ENCODE measurements around the gene EPSTI1. TPM values are rescaled to one million over a fixed set of nuclear protein-coding genes. Genes with fewer than 3 reads are reported as not detected.

The EPSTI1 gene
- total RNA-seq, 4 donors from 2014 or later, result 3.8 to 12.8 (median 6.0) TPM

GRCh38 chr13:43005460-43006236 lies 13.6 kb upstream of the EPSTI1 start:
- TF ChIP-seq, protein P1, sequence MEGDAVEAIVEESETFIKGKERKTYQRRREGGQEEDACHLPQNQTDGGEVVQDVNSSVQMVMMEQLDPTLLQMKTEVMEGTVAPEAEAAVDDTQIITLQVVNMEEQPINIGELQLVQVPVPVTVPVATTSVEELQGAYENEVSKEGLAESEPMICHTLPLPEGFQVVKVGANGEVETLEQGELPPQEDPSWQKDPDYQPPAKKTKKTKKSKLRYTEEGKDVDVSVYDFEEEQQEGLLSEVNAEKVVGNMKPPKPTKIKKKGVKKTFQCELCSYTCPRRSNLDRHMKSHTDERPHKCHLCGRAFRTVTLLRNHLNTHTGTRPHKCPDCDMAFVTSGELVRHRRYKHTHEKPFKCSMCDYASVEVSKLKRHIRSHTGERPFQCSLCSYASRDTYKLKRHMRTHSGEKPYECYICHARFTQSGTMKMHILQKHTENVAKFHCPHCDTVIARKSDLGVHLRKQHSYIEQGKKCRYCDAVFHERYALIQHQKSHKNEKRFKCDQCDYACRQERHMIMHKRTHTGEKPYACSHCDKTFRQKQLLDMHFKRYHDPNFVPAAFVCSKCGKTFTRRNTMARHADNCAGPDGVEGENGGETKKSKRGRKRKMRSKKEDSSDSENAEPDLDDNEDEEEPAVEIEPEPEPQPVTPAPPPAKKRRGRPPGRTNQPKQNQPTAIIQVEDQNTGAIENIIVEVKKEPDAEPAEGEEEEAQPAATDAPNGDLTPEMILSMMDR (IDR thresholded peaks at IDR 0.05), result no peak
- TF ChIP-seq POLR2A (IDR thresholded peaks at IDR 0.05), result no peak
- Histone ChIP-seq H3K4me1 (peaks cover 17 to 36% of the 10 kb centered on the region in 2 donors), H3K27ac (peak overlapping the region; percentile 74 to 90 (median 84)), H3K9me3 (no peaks in the 10 kb centered on the region), H3K27me3 (no peaks in the 10 kb centered on the region), H3K4me3 (replicated peaks in 1 of 3) (no peak overlapping the region), H3K36me3 (no peaks in the 10 kb centered on the region)
- 98% methylated on average over 3 of the region's 3 CpGs for WGBS, 2 donors
- intact Hi-C loops (cut with DNase I), result no loop called here
- DNase-seq, result no peak

DNA sequence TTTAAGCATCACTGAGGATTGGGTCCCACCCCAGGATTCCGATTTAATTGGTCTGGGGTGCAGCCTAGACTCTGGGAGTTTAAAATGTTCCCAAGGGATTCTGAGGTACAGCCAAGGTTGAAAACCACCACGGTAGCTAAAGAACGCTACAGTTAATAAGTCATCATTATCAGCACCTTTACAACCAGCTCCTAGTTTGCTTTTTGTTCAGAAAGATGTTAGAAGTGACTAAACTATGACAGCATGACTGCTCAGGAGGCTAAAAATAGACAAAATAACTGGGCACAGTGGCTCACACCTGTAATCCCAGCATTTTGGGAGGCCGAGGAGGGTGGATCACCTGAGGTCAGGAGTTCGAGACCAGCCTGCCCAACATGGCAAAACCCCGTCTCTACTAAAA lies 11.7 kb upstream of the EPSTI1 start:
- TF ChIP-seq, protein P1 (IDR thresholded peaks at IDR 0.05), result no peak
- TF ChIP-seq POLR2A (IDR thresholded peaks at IDR 0.05), result no peak
- peaks cover 17 to 36% of the 10 kb centered on the region in 2 donors for H3K4me1 ChIP-seq
- intact Hi-C loops (cut with DNase I), result no loop called here
- no peaks in the 10 kb centered on the region for H3K27me3 ChIP-seq
- no peak overlapping the region for H3K27ac ChIP-seq
- H3K4me3 ChIP-seq (replicated peaks in 1 of 3), result no peak overlapping the region
- H3K36me3 ChIP-seq, result no peaks in the 10 kb centered on the region
- 91 to 99% methylated on average over 6 of the region's 6 CpGs for WGBS, 2 donors
- no peak for DNase-seq
- H3K9me3 ChIP-seq, result no peaks in the 10 kb centered on the region

DNA sequence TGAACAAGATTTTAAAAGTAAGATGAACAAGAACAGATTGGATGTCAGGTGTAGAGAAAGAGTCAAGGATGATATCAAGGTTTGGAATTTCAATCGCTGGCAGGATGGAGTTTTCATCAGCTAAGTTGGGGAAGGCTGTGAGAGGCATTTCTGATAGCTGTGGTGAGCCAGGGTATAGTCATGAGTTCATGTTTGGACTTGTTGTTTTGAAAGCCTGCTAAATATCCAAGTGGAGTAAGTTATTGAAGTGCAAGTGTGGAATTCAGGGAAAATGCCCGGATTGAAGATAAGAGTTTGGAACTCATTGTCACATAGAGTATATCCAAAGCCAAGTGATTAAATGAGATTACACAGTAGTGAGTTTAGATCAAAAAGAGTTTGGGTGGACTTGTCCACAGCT lies 11.0 kb upstream of the EPSTI1 start:
- TF ChIP-seq, protein P1 (IDR thresholded peaks at IDR 0.05), result no peak
- TF ChIP-seq POLR2A (IDR thresholded peaks at IDR 0.05), result no peak
- H3K4me3 ChIP-seq (replicated peaks in 1 of 3), result no peak overlapping the region

DNA sequence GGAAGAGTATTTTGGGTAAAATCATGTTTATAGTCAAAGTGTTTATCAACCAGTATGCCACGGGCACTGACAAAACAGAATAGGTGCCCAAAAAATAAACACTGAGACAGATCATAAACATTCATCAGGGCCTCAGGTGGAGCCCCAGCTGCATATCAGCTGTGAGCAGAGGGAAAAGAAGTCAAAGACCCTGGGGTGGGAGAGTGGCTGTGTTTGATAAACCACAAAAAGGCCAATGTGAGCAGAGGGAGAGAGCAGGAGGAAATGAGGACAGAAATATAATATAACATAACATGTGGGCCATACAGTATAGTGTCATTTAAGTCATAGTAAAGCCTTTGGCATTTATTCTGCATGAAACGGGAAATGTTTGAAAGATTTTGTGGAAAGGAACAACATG lies 10.0 kb upstream of the EPSTI1 start:
- TF ChIP-seq POLR2A (IDR thresholded peaks at IDR 0.05), result no peak
- TF ChIP-seq, protein P1 (IDR thresholded peaks at IDR 0.05), result no peak
- Histone ChIP-seq H3K4me1 (peaks cover 16 to 25% of the 10 kb centered on the region in 2 donors), H3K27ac (no peak overlapping the region), H3K9me3 (no peaks in the 10 kb centered on the region), H3K36me3 (no peaks in the 10 kb centered on the region), H3K4me3 (replicated peaks in 1 of 3) (no peak overlapping the region), H3K27me3 (no peaks in the 10 kb centered on the region)
- WGBS, 2 donors, result 92 to 94% methylated on average over 2 of the region's 2 CpGs
- DNase-seq, result no peak
- intact Hi-C loops (cut with DNase I), result no loop called here

More for the DNA sequence above, 11.0 kb upstream of the EPSTI1 start:
- H3K9me3 ChIP-seq, result no peaks in the 10 kb centered on the region
- intact Hi-C loops (cut with DNase I), result no loop called here
- H3K27ac ChIP-seq, result no peak overlapping the region
- no peaks in the 10 kb centered on the region for H3K27me3 ChIP-seq
- peaks cover 17 to 34% of the 10 kb centered on the region in 2 donors for H3K4me1 ChIP-seq
- no peaks in the 10 kb centered on the region for H3K36me3 ChIP-seq
- DNase-seq, result no peak
- WGBS, 2 donors, result 82 to 85% methylated on average over 2 of the region's 2 CpGs

DNA sequence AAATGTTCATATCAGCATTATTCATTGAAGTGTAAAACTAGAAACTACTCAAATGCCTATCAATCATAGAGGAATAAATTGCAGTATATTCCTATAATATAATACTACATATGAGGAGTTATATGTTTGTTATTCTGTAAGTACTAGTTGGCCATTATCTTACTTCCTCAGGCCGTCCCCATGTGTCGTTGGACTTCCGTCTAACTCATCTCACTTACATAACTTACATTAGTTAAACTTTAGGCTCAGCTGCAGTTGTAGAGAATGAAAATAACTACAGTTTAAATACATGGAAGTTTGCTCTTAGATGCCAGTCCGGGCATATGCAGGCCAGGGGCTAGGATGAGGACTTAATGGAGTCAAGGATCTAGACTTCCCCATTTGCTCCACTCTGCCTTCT lies 8.6 kb upstream of the EPSTI1 start:
- H3K4me3 ChIP-seq (replicated peaks in 1 of 3), result no peak overlapping the region
- DNase-seq, result no peak
- intact Hi-C loops (cut with DNase I), result no loop called here
- no peaks in the 10 kb centered on the region for H3K27me3 ChIP-seq
- WGBS, 2 donors, result 72 to 79% methylated on average over 4 of the region's 4 CpGs
- H3K9me3 ChIP-seq, result no peaks in the 10 kb centered on the region
- H3K27ac ChIP-seq, result no peak overlapping the region
- peaks cover 10 to 12% of the 10 kb centered on the region in 2 donors for H3K4me1 ChIP-seq
- H3K36me3 ChIP-seq, result no peaks in the 10 kb centered on the region
- no peak for TF ChIP-seq POLR2A (IDR thresholded peaks at IDR 0.05)
- TF ChIP-seq, protein P1 (IDR thresholded peaks at IDR 0.05), result no peak
